ENCODE data around the gene LPAR1. TPM values are rescaled to one million over a fixed set of nuclear protein-coding genes. Genes with fewer than 3 reads are reported as not detected.
A peak's percentile ranks its signal among the peaks of the same experiment; 100 is the strongest.
"Not testable (repeated sequence)": the region's sequence is repeated elsewhere in the genome, so short reads cannot be mapped to it uniquely, and the experiment has no call there.

Gene LPAR1
- total and polyA plus RNA-seq, 2 donors from 2014 or later = 2.9 to 28.2 TPM

DNA sequence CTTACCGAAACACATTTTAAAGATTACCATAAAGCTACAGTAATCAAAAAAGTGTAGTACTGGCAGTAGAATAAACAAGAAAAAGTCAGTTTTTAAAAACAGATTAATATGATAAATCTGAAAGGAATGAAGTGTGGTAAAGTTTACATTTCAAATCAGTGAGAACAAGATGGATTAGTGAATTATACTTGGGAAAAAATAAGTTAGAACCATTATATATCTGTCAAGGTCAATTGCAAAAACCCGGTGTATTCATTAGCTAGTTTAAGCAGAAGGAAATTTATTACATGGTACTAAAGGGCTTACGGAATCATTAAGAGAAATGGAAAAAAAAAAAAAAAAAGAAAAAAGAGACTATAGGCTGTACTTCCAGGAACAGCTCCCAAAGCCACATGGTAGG, 205.3 kb downstream of the LPAR1 start:
- H3K27ac ChIP-seq (ENCODE audit: low read depth in 2 of 2, low read length in 2 of 2) = no peak overlapping the region
- TF ChIP-seq, protein P1, sequence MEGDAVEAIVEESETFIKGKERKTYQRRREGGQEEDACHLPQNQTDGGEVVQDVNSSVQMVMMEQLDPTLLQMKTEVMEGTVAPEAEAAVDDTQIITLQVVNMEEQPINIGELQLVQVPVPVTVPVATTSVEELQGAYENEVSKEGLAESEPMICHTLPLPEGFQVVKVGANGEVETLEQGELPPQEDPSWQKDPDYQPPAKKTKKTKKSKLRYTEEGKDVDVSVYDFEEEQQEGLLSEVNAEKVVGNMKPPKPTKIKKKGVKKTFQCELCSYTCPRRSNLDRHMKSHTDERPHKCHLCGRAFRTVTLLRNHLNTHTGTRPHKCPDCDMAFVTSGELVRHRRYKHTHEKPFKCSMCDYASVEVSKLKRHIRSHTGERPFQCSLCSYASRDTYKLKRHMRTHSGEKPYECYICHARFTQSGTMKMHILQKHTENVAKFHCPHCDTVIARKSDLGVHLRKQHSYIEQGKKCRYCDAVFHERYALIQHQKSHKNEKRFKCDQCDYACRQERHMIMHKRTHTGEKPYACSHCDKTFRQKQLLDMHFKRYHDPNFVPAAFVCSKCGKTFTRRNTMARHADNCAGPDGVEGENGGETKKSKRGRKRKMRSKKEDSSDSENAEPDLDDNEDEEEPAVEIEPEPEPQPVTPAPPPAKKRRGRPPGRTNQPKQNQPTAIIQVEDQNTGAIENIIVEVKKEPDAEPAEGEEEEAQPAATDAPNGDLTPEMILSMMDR (IDR thresholded peaks at IDR 0.05; ENCODE audit: borderline replicate concordance, extremely low read depth, insufficient read depth) = no peak

DNA sequence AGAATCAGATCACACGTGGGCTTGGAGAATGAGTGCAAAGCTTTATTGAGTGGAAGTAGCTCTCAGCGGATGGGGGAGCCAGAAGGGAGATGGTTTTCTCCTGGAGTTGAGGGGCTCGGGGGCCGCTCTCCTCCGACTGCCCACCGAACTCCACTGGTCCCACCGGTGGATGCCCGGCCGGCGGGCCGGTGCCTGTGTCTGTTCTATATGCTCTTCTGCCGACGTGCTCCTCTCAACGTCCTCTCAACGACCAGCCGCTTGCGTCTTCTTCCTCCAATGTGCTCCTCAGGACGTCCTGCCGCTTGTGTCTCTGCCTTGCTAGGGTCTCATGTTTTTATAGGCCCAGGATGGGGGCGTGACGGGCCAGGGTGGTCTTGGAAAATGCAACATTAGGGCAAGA, 207.8 kb downstream of the LPAR1 start:
- TF ChIP-seq, protein P1 (IDR thresholded peaks at IDR 0.05; ENCODE audit: borderline replicate concordance, extremely low read depth, insufficient read depth) = no peak
- no peak for FAIRE-seq

More for the DNA sequence above, 205.3 kb downstream of the LPAR1 start:
- no peaks in the 10 kb centered on the region for H3K27me3 ChIP-seq (ENCODE audit: control insufficient read depth, insufficient read depth, low read length)
- no peak for DNase-seq
- no peaks in the 10 kb centered on the region for H3K4me1 ChIP-seq (ENCODE audit: control insufficient read depth in 2 of 3, insufficient read depth in 2 of 3, low read depth in 1 of 3, low read length in 3 of 3)
- H3K9ac ChIP-seq (ENCODE audit: low read length in 3 of 3) = no peak overlapping the region
- H3K4me3 ChIP-seq (ENCODE audit: low read length in 3 of 3) = no peak overlapping the region
- H3K36me3 ChIP-seq (ENCODE audit: control insufficient read depth in 2 of 3, insufficient read depth in 3 of 3, low read length in 3 of 3) = no peaks in the 10 kb centered on the region
- intact Hi-C loops (cut with DNase I) = no loop called here
- no peak for FAIRE-seq
- no peaks in the 10 kb centered on the region for H3K9me3 ChIP-seq (ENCODE audit: control insufficient read depth in 2 of 3, insufficient read depth in 1 of 3, low read length in 3 of 3)

DNA sequence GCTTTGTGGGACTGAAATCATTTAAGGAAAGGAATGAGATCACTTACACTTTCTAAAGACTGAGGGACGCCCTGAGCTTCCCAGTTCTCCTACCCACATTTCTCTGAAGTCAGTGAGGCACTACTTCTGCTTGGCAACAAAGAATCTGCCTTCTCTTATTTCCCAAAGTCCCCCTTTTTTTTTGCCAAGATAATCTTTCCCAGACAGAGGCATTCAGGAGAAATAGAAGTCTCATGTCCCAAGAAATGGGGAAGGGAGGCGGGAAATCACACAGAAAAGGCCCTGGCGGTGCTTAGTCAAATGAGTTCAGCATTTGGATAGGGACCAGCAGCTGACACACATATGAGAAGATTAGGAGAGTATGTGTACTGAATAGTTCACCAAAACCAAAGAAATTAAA, 210.0 kb downstream of the LPAR1 start:
- FAIRE-seq (no peak), DNase-seq (peak in 2 of 5 donors; percentile 20 to 69)
- Histone ChIP-seq H3K4me3 (ENCODE audit: low read length in 3 of 3) (no peak overlapping the region), H3K9me3 (ENCODE audit: control insufficient read depth in 2 of 3, insufficient read depth in 1 of 3, low read length in 3 of 3) (no peaks in the 10 kb centered on the region), H3K9ac (ENCODE audit: low read length in 3 of 3) (no peak overlapping the region), H3K27me3 (ENCODE audit: control insufficient read depth, insufficient read depth, low read length) (no peaks in the 10 kb centered on the region), H3K27ac (ENCODE audit: low read depth in 2 of 2, low read length in 2 of 2) (no peak overlapping the region), H3K36me3 (ENCODE audit: control insufficient read depth in 2 of 3, insufficient read depth in 3 of 3, low read length in 3 of 3) (no peaks in the 10 kb centered on the region), H3K4me1 (ENCODE audit: control insufficient read depth in 2 of 3, insufficient read depth in 2 of 3, low read depth in 1 of 3, low read length in 3 of 3) (no peaks in the 10 kb centered on the region)
- intact Hi-C loops (cut with DNase I) = no loop called here
- TF ChIP-seq, protein P1 (IDR thresholded peaks at IDR 0.05; ENCODE audit: borderline replicate concordance, extremely low read depth, insufficient read depth) = no peak

More for the DNA sequence above, 207.8 kb downstream of the LPAR1 start:
- Histone ChIP-seq H3K9me3 (ENCODE audit: control insufficient read depth in 2 of 3, insufficient read depth in 1 of 3, low read length in 3 of 3) (no peaks in the 10 kb centered on the region), H3K36me3 (ENCODE audit: control insufficient read depth in 2 of 3, insufficient read depth in 3 of 3, low read length in 3 of 3) (no peaks in the 10 kb centered on the region), H3K27ac (ENCODE audit: low read depth in 2 of 2, low read length in 2 of 2) (no peak overlapping the region), H3K27me3 (ENCODE audit: control insufficient read depth, insufficient read depth, low read length) (no peaks in the 10 kb centered on the region), H3K4me1 (ENCODE audit: control insufficient read depth in 2 of 3, insufficient read depth in 2 of 3, low read depth in 1 of 3, low read length in 3 of 3) (no peaks in the 10 kb centered on the region), H3K9ac (ENCODE audit: low read length in 3 of 3) (no peak overlapping the region), H3K4me3 (ENCODE audit: low read length in 3 of 3) (no peak overlapping the region)
- peak in 1 of 5 donors; percentile 56 for DNase-seq
- intact Hi-C loops (cut with DNase I) = no loop called here

DNA sequence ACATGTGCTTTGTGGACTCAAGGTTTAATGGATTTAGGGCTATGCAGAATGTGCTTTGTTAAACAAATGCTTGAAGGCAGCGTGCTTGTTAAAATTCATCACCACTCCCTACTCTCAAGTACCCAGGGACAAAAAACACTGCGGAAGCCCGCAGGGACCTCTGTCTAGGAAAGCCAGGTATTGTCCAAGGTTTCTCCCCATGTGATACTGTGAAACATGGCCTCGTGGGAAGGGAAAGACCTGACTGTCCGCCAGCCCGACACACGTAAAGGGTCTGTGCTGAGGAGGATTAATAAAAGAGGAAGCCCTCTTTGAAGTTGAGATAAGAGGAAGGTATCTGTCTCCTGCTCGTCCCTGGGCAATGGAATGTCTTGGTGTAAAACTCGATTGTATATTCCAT, 211.9 kb downstream of the LPAR1 start:
- FAIRE-seq; DNase-seq; H3K9me3 ChIP-seq (ENCODE audit: control insufficient read depth in 2 of 3, insufficient read depth in 1 of 3, low read length in 3 of 3); H3K4me1 ChIP-seq (ENCODE audit: control insufficient read depth in 2 of 3, insufficient read depth in 2 of 3, low read depth in 1 of 3, low read length in 3 of 3); H3K9ac ChIP-seq (ENCODE audit: low read length in 3 of 3); H3K4me3 ChIP-seq (ENCODE audit: low read length in 3 of 3); intact Hi-C loops (cut with DNase I); H3K27me3 ChIP-seq (ENCODE audit: control insufficient read depth, insufficient read depth, low read length); H3K27ac ChIP-seq (ENCODE audit: low read depth in 2 of 2, low read length in 2 of 2); H3K36me3 ChIP-seq (ENCODE audit: control insufficient read depth in 2 of 3, insufficient read depth in 3 of 3, low read length in 3 of 3): not testable (repeated sequence)

All from kidney (tissue), 14 donors.